NCI-H187 treated with DMSO at 0.1 percent for 48 hours (cell line): ENCODE measurements around the gene TEX29.

Source experiments
- DNase-seq: peaks from one replicate; lab custom pipeline; 2025; lab: John Stamatoyannopoulos, UW

Gene TEX29

GRCh38 chr13:111370570-111371535 is 50.4 kb downstream of the TEX29 start:
- no peak for DNase-seq

GRCh38 chr13:111371720-111372119 is 51.3 kb downstream of the TEX29 start:
- no peak for DNase-seq

GRCh38 chr13:111372651-111373425 is 52.4 kb downstream of the TEX29 start:
- DNase-seq = no peak

GRCh38 chr13:111373486-111373885 is 53.0 kb downstream of the TEX29 start:
- no peak for DNase-seq

GRCh38 chr13:111380431-111380830 is 60.0 kb downstream of the TEX29 start:
- no peak for DNase-seq

- DNase-seq = no peak
Observed at GRCh38 chr13:111382411-111382810, 62.0 kb downstream of the TEX29 start.

GRCh38 chr13:111382877-111383276 is 62.4 kb downstream of the TEX29 start:
- DNase-seq = no peak

GRCh38 chr13:111383591-111384440 is 63.4 kb downstream of the TEX29 start:
- no peak for DNase-seq

GRCh38 chr13:111384441-111385182 is 64.2 kb downstream of the TEX29 start:
- no peak for DNase-seq

GRCh38 chr13:111385183-111385857 is 64.9 kb downstream of the TEX29 start:
- DNase-seq = no peak

GRCh38 chr13:111387026-111387871 is 66.8 kb downstream of the TEX29 start:
- no peak for DNase-seq

GRCh38 chr13:111387945-111388600 is 67.6 kb downstream of the TEX29 start:
- DNase-seq = no peak

GRCh38 chr13:111388851-111389500 is 68.5 kb downstream of the TEX29 start:
- no peak for DNase-seq

- DNase-seq = no peak
Observed at GRCh38 chr13:111389621-111390521, 69.4 kb downstream of the TEX29 start.

- DNase-seq = no peak
Observed at GRCh38 chr13:111390522-111391270, 70.3 kb downstream of the TEX29 start.

- no peak for DNase-seq
Observed at GRCh38 chr13:111392486-111392885, 72.0 kb downstream of the TEX29 start.

GRCh38 chr13:111393221-111393790 is 72.9 kb downstream of the TEX29 start:
- DNase-seq = no peak
